Stimulated activated CD4-positive, alpha-beta T cell treated with anti-CD3 and anti-CD28 coated beads, Interleukin-4, amount 100 ng/mL, for 1 hour (primary cell): ENCODE measurements around the gene ARL9.

Source experiments
- DNase-seq: peaks from one replicate; pipeline ENCODE4 v3.0.0-alpha.2; 2020

The ARL9 gene

GRCh38 chr4:56532239-56532638 lies 26.6 kb downstream of the ARL9 start:
- DNase-seq = no peak

- DNase-seq = no peak
Measured at GRCh38 chr4:56535915-56536314, 30.3 kb downstream of the ARL9 start.

DNA sequence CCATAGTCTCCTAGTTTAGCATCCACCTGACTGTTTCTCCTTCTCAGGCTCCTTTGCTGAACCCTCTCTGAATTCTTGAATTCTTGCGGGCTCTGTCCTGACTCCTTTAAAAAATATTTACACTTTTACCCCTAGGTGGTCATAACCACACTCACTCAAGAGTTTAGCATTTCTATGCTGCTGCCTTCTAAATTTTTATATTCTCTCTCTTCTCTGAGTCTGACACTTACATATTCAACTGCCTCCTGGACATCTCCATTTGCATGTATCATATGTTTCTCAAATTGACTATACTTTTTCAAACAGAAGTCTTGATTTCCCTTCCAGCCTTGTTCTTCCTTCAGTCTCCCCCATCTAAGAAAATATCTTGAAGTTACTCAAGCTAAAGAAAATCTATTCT lies 31.6 kb downstream of the ARL9 start:
- DNase-seq = no peak

DNA sequence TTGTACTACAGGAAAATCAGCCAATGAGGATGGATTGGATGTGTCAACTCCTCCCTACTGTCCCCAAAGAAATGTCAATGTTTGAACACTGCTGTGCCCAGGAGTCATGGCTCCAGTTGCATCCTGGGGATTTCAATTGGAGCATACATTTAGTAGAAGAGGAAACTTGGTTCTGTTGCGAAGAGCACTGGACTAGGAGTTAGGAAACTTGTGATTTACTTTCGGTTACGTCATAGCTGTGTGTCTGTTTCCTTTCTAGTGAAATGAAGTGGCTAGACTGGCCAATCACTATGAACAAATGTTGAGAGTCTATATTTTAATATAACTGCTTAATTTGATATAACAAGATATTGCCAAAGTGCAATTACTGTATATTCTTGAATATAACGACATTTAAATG lies 35.2 kb downstream of the ARL9 start:
- no peak for DNase-seq

DNA sequence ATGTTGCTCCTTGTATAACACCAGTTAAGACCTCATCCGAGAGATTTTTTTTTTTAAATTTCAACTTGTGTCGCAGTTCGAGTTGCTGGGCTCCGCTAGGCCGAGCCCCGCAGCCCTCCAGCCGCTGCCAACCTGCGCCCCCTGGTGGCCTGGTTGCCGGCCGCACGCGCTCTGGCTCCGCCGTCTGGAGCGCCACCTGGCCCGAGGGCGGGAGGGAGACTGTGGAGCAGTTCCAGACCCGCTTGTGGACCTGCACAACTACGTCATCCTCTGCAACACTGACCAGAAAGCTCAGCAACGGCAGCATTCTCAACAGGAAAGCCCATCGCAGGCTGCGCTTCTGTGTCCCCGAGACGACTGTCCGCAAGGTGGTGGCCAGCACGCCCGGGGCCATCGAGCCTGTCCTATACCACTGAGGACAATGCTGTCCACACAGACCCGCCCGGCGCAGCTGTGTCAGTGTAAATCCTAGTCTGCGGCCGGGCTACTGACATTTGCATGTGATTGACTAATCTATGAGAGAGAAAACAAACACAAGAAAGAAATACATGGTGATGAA lies 39.1 kb downstream of the ARL9 start:
- peak; percentile 89 for DNase-seq

DNA sequence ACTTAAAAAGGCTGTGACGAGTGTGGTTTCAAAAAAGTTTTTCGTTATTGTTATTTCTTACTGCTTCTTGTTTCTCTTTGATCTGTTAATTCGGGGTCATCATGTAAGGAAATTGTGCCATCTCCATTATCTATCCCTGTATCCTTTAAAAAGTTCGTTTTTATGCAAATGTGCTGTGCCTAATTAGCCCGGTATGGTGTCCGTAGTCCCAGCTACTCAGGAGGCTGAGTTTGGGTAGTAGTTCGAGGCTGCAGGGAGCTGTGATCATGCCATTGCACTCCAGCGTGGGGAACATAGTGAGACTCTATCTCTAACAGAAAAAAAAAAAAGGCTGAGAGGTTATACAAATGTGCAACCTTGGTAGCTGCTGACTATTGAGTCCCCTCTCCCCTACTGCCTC lies 45.1 kb downstream of the ARL9 start:
- no peak for DNase-seq

DNA sequence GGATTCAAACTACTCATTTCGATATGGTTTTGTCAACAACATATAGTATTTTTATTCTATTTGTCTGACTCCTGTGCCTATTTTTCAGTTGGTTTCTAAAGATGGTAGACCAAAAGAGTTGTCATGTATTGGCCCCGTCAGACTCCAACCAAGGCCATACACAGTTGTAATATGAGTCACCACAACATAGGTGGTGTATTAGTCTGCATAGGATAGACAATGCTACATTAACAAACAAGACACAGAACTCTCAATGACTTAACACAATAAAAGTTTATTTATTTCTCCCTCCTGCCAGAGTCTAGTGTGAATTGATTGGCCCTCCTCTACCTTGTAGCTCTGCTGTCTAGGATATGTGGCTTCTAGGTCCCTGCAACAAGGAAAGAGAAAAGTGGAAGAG lies 45.9 kb downstream of the ARL9 start:
- DNase-seq = no peak

DNA sequence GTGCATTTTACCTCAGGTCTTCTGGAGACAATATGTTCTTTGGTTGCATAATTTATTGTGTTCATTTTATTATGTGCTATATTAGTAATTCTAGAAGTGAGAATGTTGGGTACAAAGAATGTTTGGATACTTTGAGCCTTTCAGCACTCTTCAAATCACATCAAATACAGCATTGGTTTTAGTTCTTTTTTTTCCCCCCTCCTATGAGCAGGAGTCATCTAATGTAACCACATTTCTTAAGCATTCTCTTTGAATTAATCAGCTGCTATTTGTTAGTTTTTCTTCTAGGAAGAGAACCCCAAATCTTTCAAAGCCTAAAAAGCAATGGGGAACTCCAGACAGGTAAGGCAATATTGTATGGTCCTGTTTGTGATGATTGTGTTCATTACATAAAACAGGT lies 46.7 kb downstream of the ARL9 start:
- no peak for DNase-seq

DNA sequence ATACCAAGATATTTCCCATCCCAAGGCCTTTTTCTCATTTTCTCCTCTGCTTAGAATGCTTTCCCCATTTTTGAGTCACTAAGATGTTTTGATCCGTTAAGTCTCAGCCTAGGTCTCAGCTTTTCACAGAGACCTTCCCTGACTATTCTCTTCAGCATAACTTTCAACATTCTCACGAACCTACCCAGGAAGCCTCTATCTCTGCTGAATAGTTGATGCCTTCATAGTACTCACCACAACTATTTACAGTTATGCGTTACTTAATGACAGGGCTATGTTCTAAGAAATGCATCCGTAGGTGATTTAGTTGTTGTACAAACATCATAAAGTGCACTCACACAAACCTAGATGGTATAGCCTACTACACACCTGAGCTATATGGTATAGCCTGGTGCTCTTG lies 64.5 kb downstream of the ARL9 start:
- no peak for DNase-seq
